ENCODE measurements around the gene CRAMP1.

Gene CRAMP1

DNA sequence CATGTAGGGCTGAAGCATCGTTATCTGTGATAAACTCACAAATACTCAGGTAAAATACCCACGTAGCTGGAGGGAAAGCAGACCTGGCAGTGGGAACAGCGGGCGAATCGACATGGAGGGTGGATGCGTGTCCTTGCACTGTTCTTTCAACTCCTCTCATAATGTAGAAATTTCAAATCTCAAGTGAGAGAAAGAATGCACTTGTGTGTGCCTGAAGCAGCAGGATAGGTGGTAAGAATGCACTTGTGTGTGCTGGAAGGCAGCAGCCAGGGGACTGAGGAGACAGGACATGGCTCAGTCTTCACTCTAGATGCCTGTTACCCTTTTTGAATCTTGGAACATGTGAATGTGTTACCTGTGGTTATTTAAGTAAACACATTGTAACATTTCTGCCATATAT lies 10.7 kb upstream of the CRAMP1 start:
- no peak for DNase-seq (ENCODE audit: low read depth in 2 of 2)

DNA sequence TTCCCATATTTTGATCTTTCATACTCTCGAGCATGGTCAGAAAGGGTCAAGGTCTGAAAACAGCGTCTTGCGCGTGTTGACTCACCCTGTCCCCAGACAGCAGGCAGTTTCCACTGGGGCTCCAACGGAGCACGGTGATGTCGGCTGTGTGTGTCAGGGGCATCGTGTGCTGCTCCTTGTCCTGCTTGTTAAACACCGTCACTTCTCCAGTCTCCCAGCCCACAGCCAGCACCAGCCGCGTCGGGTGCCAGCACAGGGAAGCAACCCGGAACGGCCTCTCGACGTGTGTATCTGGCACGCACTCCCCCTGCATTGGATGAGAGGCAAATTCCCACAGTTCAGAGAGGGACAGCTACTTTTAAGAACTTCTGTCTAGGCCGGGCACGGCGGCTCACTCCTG lies 9.9 kb upstream of the CRAMP1 start:
- DNase-seq (ENCODE audit: low read depth in 2 of 2), result no peak

DNA sequence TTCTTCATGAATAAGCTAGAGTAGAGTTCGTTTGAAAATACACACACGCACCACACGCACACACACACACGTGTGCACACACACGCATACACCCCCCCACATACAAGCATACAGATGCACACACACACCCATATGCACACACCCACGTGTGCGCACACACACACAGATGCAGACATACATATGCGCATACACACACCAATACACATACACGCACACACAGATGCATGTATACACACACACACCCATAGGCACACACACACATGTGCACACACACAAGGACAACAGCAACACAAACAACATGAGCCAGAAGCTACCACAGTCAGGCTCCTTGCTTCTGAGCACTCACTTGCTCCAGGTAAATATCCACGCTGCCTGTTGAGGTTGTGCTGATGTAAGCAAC lies 5.4 kb upstream of the CRAMP1 start:
- no peak for DNase-seq (ENCODE audit: low read depth in 2 of 2)

DNA sequence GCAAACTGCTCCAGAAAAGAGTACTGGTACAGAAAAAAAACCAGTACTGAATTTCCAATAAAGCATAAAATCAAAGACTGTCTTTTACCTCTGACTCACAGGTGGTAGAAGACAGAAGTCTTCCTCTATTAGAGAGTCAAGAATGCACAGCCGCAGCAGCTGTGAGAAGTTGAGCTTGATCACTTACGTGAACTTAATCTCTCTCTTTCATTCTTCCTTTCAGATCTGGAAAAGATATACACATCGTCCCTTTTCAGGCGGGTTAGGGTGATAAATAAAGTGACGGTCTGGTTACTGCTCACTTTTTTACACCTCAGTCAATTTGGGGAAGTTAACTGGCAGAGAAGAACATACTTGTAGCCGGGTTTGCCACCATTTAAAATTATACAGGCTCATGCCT lies 4.2 kb upstream of the CRAMP1 start:
- no peak for DNase-seq (ENCODE audit: low read depth in 2 of 2)

DNA sequence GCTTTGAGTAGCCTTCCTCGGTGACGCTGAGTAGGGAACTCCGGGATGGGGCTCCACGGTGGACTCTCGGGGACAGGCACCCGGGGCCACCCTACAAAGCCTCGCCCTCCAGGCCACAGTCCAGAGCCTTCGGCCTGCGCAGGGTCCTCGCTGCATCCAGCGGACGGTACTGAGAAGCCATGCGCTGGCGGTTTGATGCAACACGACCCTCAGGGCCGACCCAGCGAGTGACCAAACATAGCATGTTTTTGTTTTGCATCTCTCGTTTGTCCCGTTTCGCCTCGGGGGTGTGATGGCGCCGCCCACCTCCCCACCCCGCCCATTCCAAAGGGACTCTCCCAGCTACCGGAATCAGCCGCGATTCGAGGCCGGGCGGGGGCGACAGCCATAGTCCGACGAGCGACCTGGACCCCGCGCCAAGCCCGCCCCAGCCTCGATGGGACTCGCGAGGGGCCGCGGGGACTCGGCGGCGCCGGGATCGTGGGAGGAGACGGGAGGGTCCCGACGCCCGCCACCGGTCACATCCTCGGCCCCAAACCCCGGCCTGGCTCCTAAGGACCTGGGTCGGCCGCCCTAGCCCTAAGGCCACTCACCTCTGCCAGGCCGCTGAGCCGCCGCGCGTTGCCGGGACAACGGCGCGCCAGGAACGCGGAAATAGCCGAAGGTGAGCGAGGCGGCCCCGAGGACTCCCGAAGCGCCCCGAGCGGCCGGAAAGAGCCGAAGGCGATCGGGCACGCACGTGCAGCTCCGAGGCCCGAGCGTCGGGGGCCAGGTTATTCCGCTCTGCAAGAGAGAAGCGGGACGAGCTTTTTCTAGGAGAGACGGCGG lies 1.9 kb upstream of the CRAMP1 start:
- peak; percentile 72 to 83 for DNase-seq (ENCODE audit: low read depth in 2 of 2)

DNA sequence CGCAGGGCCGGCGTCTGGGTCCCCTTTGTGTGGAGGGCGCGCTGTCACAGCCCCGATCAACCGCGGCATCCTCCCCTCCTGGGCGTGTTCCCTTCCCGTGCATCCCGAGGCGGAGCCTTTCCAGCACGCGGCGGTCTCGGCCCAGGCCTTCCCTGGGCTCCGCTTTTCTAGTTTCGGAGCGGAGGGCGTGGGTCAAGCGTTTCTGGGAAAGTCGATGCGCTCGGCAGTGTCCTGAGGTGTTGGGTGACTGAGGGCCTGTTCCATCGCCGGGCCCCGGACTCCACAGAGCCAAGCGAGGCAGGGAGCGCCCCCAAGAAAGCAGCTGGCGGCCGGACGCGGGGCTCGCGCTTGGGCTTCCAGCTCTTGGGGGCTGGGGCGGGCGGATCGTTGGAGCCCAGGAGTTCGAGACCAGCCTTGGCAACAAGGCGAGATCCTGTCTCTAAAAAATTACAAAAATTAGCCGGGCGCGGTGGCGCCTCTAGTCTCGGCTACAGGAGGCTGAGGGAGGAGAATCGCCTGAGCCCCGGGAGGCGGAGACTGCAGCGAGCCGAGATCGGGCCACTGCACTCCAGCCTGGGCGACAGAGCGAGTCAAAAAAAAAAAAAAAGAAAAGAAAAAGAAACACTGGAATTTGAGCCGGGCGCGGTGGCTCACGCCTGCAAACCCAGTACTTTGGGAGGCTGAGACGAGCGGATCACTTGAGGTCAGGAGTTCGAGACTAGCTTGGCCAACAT lies 1.1 kb upstream of the CRAMP1 start:
- DNase-seq (ENCODE audit: low read depth in 2 of 2), result no peak

DNA sequence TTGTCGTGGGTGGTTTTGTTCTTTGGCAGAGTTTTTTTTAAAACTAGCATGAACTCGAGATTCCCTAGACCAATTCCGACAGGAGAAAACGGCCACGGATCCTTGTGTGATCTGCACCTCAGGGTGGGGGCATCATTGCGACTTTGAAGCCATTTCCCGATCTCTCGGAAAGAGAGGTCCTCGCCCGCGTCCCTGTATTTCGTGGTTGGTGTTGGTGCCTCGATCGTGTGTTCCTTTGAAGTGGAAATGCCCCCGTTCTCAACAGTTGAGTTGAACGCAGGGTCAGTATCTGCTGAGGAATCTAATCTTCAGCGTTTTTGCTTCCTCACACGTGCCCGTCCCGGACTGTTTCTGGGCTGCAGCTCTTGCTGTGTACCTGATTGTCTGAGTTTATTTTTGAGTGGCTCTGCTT lies 1.1 kb downstream of the CRAMP1 start:
- DNase-seq (ENCODE audit: low read depth in 2 of 2), result no peak

DNA sequence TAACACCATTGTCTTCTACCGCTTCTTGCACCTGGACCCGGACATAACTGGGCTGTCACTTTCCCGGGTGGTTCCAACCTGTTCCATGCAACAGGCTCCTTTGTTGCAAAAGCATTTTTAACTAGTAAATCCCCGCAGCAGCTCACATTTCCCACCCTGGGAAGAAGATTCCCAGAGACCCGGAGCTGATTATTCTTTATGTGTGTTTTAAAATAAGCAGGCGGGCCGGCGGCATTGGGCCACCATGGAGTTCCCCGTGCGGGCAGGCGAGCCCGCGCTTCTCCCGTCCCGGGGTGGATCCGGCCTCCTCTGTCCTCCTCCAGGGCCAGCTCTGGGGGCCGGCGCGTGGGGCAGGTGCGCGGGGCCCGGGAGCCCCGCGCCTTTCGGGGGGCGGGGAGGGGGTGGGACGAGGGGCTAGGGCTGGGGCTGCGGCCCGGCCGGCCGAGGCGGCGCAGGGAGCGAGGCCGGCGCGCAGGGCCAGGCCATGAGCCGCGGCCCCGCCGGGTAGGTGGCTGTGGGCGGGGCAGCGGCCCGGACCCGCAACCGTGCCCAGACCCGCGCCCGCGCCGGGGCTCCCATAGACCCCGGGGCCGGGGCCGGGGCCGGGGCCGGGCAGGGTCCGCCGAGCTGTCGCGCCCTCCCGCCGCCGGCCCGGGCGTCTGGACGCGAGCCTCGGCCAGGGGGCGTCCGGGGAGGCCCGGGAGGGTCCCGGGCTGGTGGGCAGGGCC lies 1.7 kb downstream of the CRAMP1 start:
- no peak for DNase-seq (ENCODE audit: low read depth in 2 of 2)

DNA sequence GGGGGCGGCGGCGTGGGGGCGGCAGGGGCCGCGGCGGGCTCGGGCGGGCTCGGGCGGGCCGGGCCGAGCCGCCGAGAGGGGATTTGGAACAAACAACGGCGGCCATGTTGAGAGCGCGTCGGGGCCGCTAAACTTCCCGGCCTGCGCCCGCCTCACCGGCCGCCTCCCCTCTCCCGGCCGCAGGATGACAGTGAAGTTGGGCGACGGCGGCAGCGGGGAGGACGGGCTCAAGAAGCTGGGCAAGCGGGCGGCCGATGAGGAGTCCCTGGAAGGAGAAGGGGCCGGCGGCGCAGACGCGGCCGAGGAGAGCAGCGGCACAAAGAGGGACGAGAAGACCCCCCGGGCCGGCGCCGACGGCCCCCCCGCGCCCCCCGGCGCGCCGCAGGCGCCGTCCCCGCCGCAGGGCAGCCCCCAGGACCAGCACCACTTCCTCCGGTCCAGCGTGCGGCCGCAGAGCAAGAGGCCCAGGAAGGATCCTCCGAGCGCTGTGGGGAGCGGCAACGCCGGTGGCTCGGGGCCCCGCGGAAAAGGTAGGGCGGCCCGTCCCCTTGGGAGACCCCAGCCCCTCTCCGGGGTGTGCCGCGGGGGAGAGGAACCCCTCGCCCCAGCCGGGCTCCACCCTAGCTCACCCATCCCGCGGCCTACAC lies 2.4 kb downstream of the CRAMP1 start:
- DNase-seq (ENCODE audit: low read depth in 2 of 2), result no peak

DNA sequence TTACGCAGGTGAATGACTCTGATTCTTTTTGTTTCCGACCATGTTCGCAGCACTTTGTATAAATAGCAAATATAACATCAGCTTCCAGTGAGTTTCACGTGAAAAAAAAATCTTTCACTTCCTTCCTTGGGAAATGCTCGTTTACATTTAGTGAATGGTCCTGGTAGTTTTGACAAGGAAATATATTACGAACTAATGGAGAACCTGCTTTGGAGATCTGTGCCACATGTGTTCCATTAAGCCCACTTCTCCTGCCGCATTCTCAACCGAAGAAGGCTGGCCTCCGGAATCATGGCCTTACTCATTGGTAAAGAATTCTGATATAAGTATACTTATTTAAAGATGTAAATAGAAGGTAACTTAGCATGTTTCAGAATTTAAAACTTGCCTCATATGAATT lies 3.6 kb downstream of the CRAMP1 start:
- DNase-seq (ENCODE audit: low read depth in 2 of 2), result no peak

DNA sequence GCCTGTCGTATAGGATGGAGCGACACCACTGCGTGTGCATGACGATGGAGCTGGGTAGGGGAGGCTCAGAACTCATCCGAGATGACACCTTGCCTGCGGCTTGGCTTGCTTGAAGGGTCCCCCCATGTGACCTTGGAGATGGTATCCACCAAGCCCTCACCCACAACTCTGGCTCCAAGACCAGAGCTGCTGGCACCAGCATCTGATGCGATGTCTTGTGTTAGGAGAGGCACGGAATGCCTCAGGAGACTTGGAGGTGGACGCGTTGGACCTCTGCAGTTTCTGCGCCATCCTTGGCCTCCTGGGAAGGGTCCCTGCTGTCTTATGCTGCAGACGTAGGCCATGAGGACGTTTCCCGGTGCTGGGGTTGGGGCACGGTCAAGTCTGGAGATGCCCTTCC lies 7.8 kb downstream of the CRAMP1 start:
- DNase-seq (ENCODE audit: low read depth in 2 of 2), result no peak

DNA sequence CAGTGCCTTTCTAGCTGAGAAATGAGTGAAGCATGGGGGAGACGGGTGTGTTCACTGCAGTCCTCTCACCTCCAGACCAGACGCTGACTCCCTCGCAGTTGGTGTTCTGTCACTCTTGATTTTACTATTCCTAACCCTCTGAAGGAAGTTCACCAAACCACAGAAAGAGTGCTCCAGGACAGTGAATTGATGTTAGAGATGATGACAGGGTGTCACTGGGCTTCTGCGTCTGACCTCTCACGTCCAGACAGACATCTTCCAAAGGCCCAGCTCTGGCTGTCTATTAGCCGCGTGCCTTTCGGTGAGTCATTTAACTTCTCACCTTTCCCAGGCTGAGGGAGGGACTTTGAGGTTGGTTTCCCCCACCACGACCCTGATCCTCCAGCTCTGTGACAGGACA lies 8.2 kb downstream of the CRAMP1 start:
- DNase-seq (ENCODE audit: low read depth in 2 of 2), result no peak

DNA sequence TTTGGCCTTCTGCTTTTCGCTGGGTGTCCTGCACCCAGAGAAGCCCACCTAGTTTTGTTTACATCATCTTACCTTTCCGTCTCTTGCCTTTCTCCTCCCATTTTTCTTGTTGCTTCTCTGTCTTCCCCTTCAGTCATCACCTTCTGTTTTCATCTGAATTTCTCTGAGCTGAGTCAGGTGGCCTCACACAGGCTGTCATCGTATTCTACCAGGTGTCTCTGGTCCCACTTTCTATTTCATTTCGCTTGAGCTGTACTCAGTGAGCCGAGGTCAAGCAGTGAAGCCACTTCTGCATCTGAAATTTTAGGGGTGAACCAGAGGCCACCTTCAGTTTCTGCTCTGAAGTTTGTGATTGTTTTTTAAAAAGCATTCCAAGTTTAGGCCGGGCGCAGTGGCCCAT lies 9.7 kb downstream of the CRAMP1 start:
- DNase-seq (ENCODE audit: low read depth in 2 of 2), result no peak

DNA sequence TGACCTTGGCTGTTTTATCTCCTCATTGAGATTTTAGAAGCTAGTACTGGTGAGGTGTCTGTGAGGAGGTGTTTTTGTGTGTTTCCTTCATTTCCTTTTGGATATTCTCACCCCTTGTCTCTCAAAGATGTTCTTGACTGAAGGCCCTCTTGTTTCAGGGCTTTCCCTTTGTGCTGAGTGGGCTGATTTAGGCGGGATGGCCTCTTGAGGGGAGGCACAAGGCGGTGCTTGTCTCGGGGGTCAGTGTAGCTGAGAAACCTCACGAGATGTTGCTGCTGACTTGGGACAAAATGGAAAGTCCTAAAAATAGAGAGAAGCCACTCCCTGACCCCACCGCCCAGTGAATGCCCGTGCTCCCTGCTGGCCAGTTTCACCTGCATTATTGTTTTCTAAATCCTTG lies 14.2 kb downstream of the CRAMP1 start:
- DNase-seq (ENCODE audit: low read depth in 2 of 2), result no peak

DNA sequence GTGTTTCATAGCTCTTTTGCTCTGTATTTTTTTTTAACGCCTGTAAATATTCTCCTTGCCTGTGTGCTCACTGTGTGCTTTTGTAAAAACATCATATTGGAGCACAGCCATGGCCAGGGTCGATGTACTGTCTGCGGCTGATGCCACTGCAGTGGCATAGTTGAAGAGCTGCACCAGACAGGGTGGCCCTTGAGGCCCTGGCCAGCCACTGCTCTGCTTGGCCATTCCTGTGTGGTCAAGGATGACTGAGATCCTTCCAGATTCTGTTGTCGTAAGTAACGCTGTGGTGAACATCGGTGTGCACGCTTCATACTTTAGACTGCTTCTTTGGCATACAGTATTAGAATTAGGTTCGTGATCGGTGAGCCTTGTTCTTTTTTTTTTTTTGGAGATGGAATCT lies 14.6 kb downstream of the CRAMP1 start:
- DNase-seq (ENCODE audit: low read depth in 2 of 2), result no peak

DNA sequence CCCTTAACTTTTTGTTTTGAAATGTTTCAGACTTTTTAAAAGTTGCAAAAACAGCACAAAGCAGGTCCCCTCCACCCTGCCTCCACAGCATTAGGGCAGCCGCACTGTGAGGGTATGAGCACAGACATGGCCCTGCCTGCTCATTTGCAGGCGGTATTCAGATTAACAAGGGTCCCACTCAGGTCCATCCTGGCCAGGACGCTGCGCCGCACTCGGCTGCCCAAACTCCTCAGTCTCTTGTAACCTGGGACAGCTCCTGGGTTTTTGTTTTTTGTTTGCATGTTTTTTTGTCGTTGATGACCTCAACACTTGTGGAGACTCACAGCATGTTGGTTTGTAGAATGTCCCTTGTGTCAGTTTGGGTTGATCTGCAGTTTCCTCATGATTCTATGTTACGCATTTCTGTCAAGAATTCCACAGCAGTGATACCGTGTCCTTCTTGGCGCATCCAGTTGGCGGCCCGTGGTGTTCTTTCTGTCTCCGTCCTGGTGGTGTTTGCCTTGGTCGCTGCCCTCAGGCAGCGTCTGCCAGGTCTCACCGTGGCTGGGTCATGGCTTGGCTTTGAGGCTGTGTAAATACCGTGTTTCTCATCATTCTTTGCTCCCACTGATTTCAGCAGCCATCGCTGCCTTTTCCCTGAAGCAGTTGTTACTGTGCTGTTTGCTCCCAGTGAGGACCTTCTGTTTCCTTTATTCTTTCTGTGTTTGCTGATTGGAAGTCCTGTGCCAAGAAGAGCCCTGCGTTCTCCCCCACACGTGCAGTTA lies 18.5 kb downstream of the CRAMP1 start:
- no peak for DNase-seq (ENCODE audit: low read depth in 2 of 2)

DNA sequence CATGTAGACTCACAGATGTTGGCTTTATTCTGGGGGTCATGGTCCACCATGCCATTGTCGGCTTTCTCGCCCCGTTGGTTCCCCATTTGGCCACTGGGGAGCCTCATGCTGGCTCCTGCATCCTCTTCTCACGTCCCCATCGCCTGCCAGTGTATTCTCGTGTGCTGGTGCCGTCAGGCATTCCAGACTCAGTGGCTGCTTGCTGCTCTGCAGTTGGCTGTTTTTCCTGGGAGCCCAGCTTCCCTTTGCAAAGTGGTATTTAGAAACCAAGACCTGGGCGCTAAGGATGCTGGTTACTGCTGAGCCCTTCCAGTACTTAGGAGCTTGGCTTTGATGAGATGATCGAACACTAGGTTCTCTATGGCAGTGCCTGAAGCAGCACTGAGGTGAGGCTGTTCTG lies 19.1 kb downstream of the CRAMP1 start:
- no peak for DNase-seq (ENCODE audit: low read depth in 2 of 2)

DNA sequence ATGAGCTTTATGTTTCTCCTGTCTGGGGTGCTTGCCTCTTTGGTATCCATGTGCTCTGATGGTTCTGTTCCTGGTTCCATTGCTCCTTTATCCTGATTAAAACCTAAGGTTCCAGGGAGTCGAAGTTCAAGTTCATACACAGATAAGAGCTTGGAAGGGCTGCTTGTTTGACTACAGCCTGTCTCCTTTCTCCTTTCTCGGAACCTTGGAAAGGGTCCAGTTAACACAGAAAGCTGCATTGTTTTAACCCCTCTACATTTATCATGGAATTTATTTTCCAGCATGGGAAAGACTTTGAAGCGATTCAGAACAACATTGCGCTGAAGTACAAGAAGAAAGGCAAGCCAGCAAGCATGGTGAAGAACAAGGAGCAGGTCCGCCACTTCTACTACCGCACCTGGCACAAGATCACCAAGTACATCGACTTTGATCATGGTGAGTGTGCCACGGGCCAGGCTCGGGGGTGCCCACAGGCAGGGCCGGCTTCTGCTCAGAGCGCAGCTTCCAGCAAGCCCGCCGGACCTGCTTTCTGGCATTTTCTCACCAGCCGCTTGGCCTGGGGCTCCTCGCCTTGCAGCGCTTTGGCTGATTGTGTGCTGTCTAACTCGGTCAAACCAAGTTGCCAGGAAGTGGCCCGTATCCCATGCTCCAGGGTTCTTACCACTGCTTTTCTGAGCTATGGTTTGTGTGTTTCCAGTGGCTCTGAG lies 19.9 kb downstream of the CRAMP1 start:
- DNase-seq (ENCODE audit: low read depth in 2 of 2), result no peak

DNA sequence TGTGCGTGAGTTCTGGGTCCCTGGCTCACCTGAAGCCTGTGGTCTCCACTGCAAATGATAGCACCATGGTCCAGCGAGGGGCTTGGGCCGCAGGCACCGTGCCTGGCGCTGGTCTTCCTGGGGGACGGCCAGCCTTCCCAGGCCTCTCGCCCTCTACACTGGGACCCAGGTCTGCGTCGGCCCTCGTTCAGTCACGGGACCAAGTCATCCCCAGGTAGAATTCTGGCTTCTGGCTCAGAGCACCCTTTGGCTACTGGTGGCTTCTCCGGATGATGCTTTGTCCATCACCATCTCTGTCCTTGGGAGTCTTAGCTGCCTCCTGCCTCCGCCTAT lies 20.4 kb downstream of the CRAMP1 start:
- DNase-seq (ENCODE audit: low read depth in 2 of 2), result no peak

DNA sequence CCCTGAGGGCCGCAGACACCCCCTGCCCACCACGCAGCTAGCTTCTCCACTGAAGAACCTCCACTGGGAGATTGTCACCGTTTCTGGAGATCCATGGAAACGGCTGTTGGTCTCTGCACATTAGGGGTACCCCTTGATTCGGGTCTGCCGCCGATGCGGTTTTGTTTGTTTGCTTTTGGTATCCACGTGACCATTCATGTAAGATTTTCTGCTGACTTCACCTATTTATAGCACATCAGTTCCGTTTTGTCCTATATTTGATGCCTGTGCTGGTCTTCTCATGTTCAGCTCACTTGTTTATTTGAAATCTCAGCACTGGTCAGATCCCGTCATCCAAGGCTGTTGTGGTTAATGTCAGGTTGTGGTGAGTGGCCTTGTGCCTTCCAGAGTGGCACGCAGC lies 21.1 kb downstream of the CRAMP1 start:
- DNase-seq (ENCODE audit: low read depth in 2 of 2), result no peak

DNA sequence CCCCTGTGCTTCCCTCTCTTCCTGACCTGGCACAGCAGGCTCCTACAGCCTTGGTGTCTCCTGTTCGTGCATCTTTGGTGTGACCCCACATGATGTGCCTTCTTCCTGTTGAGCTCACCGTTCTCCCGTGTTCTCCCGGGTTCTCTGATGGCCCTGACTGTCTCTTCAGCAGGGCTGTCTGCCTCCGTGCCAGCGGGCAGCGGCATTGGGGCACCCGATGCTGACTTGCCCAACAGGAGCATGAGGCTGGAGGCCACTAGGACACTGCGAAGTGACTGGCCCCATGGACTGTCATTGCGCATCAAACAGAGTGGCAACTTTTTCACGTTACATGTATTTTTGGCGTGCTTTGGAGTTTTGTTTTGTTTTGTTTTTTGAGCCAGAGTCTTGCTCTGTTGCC lies 22.4 kb downstream of the CRAMP1 start:
- DNase-seq (ENCODE audit: low read depth in 2 of 2), result no peak
